ENCODE results near the gene C6orf120. TPM values are rescaled to one million over a fixed set of nuclear protein-coding genes. Genes with fewer than 3 reads are reported as not detected.

C6orf120 gene
- total and polyA plus RNA-seq, 9 of the 15 experiments (the other 6 are each of a cell fraction or from before 2014, with no cell fraction given), result 7.7 to 44.9 (median 34.8) TPM

DNA sequence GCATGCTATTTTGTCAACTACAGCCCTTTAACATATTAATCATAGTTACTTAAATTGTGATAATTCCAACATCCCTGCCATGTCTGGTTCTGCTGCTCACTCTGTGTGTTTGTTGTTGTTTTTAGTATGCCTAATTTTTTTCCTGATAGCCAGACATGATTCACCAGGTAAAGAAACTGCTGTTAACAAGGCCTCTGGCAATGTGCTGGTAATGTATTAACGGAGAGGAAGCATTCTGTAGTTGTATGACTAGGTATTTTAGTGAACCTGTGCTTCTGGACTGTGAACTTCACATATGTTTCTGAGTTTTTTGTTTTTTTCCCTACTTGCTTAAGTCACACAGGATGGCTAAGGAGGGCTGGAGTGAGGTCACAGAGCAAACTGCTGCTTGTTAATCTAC is 44.6 kb downstream of the C6orf120 start (continued):
- TF ChIP-seq, protein P1, sequence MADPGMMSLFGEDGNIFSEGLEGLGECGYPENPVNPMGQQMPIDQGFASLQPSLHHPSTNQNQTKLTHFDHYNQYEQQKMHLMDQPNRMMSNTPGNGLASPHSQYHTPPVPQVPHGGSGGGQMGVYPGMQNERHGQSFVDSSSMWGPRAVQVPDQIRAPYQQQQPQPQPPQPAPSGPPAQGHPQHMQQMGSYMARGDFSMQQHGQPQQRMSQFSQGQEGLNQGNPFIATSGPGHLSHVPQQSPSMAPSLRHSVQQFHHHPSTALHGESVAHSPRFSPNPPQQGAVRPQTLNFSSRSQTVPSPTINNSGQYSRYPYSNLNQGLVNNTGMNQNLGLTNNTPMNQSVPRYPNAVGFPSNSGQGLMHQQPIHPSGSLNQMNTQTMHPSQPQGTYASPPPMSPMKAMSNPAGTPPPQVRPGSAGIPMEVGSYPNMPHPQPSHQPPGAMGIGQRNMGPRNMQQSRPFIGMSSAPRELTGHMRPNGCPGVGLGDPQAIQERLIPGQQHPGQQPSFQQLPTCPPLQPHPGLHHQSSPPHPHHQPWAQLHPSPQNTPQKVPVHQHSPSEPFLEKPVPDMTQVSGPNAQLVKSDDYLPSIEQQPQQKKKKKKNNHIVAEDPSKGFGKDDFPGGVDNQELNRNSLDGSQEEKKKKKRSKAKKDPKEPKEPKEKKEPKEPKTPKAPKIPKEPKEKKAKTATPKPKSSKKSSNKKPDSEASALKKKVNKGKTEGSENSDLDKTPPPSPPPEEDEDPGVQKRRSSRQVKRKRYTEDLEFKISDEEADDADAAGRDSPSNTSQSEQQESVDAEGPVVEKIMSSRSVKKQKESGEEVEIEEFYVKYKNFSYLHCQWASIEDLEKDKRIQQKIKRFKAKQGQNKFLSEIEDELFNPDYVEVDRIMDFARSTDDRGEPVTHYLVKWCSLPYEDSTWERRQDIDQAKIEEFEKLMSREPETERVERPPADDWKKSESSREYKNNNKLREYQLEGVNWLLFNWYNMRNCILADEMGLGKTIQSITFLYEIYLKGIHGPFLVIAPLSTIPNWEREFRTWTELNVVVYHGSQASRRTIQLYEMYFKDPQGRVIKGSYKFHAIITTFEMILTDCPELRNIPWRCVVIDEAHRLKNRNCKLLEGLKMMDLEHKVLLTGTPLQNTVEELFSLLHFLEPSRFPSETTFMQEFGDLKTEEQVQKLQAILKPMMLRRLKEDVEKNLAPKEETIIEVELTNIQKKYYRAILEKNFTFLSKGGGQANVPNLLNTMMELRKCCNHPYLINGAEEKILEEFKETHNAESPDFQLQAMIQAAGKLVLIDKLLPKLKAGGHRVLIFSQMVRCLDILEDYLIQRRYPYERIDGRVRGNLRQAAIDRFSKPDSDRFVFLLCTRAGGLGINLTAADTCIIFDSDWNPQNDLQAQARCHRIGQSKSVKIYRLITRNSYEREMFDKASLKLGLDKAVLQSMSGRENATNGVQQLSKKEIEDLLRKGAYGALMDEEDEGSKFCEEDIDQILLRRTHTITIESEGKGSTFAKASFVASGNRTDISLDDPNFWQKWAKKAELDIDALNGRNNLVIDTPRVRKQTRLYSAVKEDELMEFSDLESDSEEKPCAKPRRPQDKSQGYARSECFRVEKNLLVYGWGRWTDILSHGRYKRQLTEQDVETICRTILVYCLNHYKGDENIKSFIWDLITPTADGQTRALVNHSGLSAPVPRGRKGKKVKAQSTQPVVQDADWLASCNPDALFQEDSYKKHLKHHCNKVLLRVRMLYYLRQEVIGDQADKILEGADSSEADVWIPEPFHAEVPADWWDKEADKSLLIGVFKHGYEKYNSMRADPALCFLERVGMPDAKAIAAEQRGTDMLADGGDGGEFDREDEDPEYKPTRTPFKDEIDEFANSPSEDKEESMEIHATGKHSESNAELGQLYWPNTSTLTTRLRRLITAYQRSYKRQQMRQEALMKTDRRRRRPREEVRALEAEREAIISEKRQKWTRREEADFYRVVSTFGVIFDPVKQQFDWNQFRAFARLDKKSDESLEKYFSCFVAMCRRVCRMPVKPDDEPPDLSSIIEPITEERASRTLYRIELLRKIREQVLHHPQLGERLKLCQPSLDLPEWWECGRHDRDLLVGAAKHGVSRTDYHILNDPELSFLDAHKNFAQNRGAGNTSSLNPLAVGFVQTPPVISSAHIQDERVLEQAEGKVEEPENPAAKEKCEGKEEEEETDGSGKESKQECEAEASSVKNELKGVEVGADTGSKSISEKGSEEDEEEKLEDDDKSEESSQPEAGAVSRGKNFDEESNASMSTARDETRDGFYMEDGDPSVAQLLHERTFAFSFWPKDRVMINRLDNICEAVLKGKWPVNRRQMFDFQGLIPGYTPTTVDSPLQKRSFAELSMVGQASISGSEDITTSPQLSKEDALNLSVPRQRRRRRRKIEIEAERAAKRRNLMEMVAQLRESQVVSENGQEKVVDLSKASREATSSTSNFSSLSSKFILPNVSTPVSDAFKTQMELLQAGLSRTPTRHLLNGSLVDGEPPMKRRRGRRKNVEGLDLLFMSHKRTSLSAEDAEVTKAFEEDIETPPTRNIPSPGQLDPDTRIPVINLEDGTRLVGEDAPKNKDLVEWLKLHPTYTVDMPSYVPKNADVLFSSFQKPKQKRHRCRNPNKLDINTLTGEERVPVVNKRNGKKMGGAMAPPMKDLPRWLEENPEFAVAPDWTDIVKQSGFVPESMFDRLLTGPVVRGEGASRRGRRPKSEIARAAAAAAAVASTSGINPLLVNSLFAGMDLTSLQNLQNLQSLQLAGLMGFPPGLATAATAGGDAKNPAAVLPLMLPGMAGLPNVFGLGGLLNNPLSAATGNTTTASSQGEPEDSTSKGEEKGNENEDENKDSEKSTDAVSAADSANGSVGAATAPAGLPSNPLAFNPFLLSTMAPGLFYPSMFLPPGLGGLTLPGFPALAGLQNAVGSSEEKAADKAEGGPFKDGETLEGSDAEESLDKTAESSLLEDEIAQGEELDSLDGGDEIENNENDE (IDR thresholded peaks at IDR 0.05; ENCODE audit: low read depth, low read length), result no peak

Data from K562 (cell line).